RPMI8226 (cell line): Measurements from ENCODE around the gene NME8.
A peak's percentile ranks its signal among the peaks of the same experiment; 100 is the strongest.

Experiments
- DNase-seq: peaks from one replicate; pipeline ENCODE4 v3.0.0-alpha.2; 2015

The NME8 gene

GRCh38 chr7:37901890-37902524 is 53.6 kb downstream of the NME8 start:
- DNase-seq = no peak

GRCh38 chr7:37908221-37908788 is 59.9 kb downstream of the NME8 start:
- DNase-seq = no peak

GRCh38 chr7:37912756-37913155 is 64.4 kb downstream of the NME8 start:
- no peak for DNase-seq

- DNase-seq = peak; percentile 5
These were observed 67.0 kb downstream of the NME8 start for GRCh38 chr7:37915438-37915837.

GRCh38 chr7:37916017-37916672 is 67.7 kb downstream of the NME8 start:
- no peak for DNase-seq

GRCh38 chr7:37916673-37917660 is 68.6 kb downstream of the NME8 start, which contains the start of gene SFRP4:
TSS of gene SFRP4 (minus strand) at chr7:37916817. CDS start at chr7:37916537, 280 bp downstream.
- peak; percentile 56 for DNase-seq

- DNase-seq = no peak
These were observed 70.1 kb downstream of the NME8 start for GRCh38 chr7:37918526-37918925.

- peak; percentile 84 for DNase-seq
These were observed 72.0 kb downstream of the NME8 start, which contains the start of gene EPDR1 for GRCh38 chr7:37920305-37920848. TSS of gene EPDR1 (plus strand) at chr7:37920640. CDS start at chr7:37920940, 300 bp downstream.

GRCh38 chr7:37920849-37921805 is 72.7 kb downstream of the NME8 start:
- peak; percentile 61 for DNase-seq

- no peak for DNase-seq
These were observed 73.5 kb downstream of the NME8 start for GRCh38 chr7:37921876-37922275.

- no peak for DNase-seq
These were observed 75.6 kb downstream of the NME8 start for GRCh38 chr7:37923996-37924395.

GRCh38 chr7:37924491-37925041 is 76.2 kb downstream of the NME8 start:
- no peak for DNase-seq

GRCh38 chr7:37925620-37926019 is 77.2 kb downstream of the NME8 start:
- no peak for DNase-seq

- no peak for DNase-seq
These were observed 79.5 kb downstream of the NME8 start for GRCh38 chr7:37927773-37928444.

GRCh38 chr7:37928878-37929277 is 80.5 kb downstream of the NME8 start:
- no peak for DNase-seq

GRCh38 chr7:37930226-37930948 is 82.0 kb downstream of the NME8 start:
- no peak for DNase-seq

- no peak for DNase-seq
These were observed 84.1 kb downstream of the NME8 start for GRCh38 chr7:37932543-37932942.

- no peak for DNase-seq
These were observed 84.7 kb downstream of the NME8 start for GRCh38 chr7:37933018-37933566.

- no peak for DNase-seq
These were observed 94.7 kb downstream of the NME8 start for GRCh38 chr7:37942934-37943610.
